Osteoblast (primary cell): Measurements from ENCODE around the gene RFFL. TPM values are rescaled to one million over a fixed set of nuclear protein-coding genes. Genes with fewer than 3 reads are reported as not detected.

Experiments used
- DNase-seq: peaks from one replicate; pipeline ENCODE4 v3.0.0; 2011; ENCODE audit warnings: low spot score, mixed read lengths; ENCODE audit not compliant: insufficient read length; ENCODE audit errors: missing footprints
- H2AFZ ChIP-seq: 2 replicates; pipeline ENCODE4 v1.6.0; 2011; ENCODE audit warnings: mild to moderate bottlenecking, low read length
- H3K27ac ChIP-seq: 2 replicates; pipeline ENCODE4 v1.5.1; 2011; ENCODE audit warnings: mild to moderate bottlenecking, low read depth, low read length, moderate library complexity
- H3K27me3 ChIP-seq: 2 replicates; pipeline ENCODE4 v1.6.0; 2012; ENCODE audit warnings: mild to moderate bottlenecking, control low read depth, inconsistent platforms, low read length, moderate library complexity; ENCODE audit not compliant: insufficient read depth
- H3K36me3 ChIP-seq: 2 replicates; pipeline ENCODE4 v1.5.1; 2011; ENCODE audit warnings: mild to moderate bottlenecking, low read length, control low read depth, moderate library complexity; ENCODE audit not compliant: insufficient read depth
- H3K4me1 ChIP-seq: 2 replicates; pipeline ENCODE4 v1.5.1; 2011; ENCODE audit warnings: mild to moderate bottlenecking, low read length, control low read depth, moderate library complexity; ENCODE audit not compliant: insufficient read depth
- H3K4me2 ChIP-seq: 2 replicates; pipeline ENCODE4 v1.6.0; 2011; ENCODE audit warnings: mild to moderate bottlenecking, low read length; ENCODE audit not compliant: insufficient read depth
- H3K4me3 ChIP-seq: fragments of 200-600 bp; sonication (generic); 3 replicates; pipeline ENCODE4 v1.5.1; 2012; ENCODE audit warnings: mild to moderate bottlenecking, low read length, inconsistent platforms; ENCODE audit not compliant: insufficient read depth
- H3K79me2 ChIP-seq: 2 replicates; pipeline ENCODE4 v1.6.0; 2012; ENCODE audit warnings: mild to moderate bottlenecking, low read length, control low read depth, inconsistent platforms; ENCODE audit not compliant: insufficient read depth
- H3K9me3 ChIP-seq: 2 replicates; pipeline ENCODE4 v1.5.1; 2011; ENCODE audit warnings: low read depth, low read length, control low read depth
- H4K20me1 ChIP-seq: 2 replicates; pipeline ENCODE4 v1.6.0; 2012; ENCODE audit warnings: mild to moderate bottlenecking, low read length, control low read depth; ENCODE audit not compliant: insufficient read depth
- total RNA-seq: library from RNA; depleted of rRNA; stranded (reverse); fragments of >200 nt; gene quantifications from 2 replicates; pipeline ENCODE4 v1.2.3, GENCODE V29; 2012
- TF ChIP-seq, protein P1 (sequence below): IDR thresholded peaks from 2 replicates; pipeline ENCODE4 v1.5.1; 2011; ENCODE audit warnings: mild to moderate bottlenecking, low read depth, low read length, moderate library complexity; ENCODE audit errors: extremely low read depth

RFFL gene
- total RNA-seq, 1 donor: 15.2 TPM

DNA sequence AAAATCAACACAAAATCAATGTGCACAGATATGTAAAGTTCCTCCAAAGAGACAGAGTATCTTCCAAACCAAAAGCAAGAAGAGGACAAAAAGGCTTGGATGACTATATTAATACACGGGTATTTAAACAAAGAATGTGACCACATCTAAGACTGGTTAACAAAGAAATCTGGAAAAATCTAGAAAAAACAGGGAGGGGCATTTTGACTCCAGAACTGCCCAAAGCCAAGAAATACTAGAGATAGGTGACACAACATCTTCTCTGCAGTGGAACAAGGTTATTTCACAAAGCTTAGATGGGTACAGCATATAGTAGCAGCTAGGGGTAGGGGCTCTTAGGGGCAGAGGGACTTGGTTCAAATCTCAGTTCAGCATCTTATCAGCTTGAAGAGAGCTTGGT, 10.3 kb downstream of the RFFL start:
- Histone ChIP-seq H3K27me3 (no peaks in the 10 kb centered on the region), H2AFZ (no peak overlapping the region), H3K36me3 (no peaks in the 10 kb centered on the region), H3K4me1 (peaks cover 20% of the 10 kb centered on the region), H3K27ac (no peak overlapping the region), H3K4me2 (no peak overlapping the region), H3K4me3 (no peak overlapping the region), H3K79me2 (peaks cover 45% of the 10 kb centered on the region), H3K9me3 (no peaks in the 10 kb centered on the region), H4K20me1 (peaks cover 3% of the 10 kb centered on the region)
- no peak for DNase-seq
- TF ChIP-seq, protein P1, sequence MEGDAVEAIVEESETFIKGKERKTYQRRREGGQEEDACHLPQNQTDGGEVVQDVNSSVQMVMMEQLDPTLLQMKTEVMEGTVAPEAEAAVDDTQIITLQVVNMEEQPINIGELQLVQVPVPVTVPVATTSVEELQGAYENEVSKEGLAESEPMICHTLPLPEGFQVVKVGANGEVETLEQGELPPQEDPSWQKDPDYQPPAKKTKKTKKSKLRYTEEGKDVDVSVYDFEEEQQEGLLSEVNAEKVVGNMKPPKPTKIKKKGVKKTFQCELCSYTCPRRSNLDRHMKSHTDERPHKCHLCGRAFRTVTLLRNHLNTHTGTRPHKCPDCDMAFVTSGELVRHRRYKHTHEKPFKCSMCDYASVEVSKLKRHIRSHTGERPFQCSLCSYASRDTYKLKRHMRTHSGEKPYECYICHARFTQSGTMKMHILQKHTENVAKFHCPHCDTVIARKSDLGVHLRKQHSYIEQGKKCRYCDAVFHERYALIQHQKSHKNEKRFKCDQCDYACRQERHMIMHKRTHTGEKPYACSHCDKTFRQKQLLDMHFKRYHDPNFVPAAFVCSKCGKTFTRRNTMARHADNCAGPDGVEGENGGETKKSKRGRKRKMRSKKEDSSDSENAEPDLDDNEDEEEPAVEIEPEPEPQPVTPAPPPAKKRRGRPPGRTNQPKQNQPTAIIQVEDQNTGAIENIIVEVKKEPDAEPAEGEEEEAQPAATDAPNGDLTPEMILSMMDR: no peak

DNA sequence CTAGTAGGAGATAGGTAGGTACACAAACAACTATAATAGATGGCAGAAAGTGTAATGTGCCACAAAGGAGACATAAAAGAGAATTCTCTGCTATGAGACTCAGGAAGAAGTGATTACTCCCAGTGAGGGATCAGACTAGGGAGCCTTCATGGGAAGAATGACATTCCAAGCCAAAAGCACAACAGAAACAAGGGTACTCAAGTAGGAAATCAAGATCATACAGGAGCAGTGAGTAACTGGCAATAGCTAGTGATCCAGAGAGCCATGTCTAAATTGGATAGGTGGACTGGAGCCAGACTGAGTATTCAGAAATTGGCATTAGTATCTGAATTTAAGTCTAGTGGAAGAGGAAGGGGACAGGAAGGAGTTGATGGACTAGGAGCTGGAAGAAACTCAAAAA, 10.7 kb downstream of the RFFL start:
- Histone ChIP-seq H3K79me2 (peaks cover 41% of the 10 kb centered on the region), H3K36me3 (no peaks in the 10 kb centered on the region), H3K9me3 (no peaks in the 10 kb centered on the region), H3K27ac (peak overlapping the region; percentile 68), H4K20me1 (peaks cover 3% of the 10 kb centered on the region), H3K4me3 (no peak overlapping the region), H3K4me2 (peak overlapping the region; percentile 55), H2AFZ (no peak overlapping the region), H3K4me1 (peaks cover 20% of the 10 kb centered on the region), H3K27me3 (no peaks in the 10 kb centered on the region)
- TF ChIP-seq, protein P1: no peak
- DNase-seq: no peak

DNA sequence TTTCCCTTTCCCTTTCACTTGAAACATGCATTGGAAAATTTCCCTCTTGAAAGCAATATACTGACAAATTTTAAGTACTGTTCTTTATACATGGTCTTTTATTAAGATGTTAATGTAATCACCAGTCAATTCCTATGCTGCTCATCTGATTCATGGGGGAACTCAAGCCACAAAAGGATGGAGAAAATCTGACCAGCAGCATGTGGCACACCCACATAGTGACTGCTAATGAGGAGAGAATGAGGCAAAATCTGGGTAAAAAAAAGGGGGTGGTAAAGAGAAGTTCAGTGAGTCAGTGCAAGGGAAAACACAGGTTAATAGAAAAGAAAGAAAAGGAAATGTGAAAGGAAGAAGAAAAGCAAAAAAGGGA, 11.3 kb downstream of the RFFL start:
- Histone ChIP-seq H3K4me2 (peak overlapping the region; percentile 55), H3K36me3 (no peaks in the 10 kb centered on the region), H2AFZ (no peak overlapping the region), H3K9me3 (no peaks in the 10 kb centered on the region), H4K20me1 (peaks cover 3% of the 10 kb centered on the region), H3K4me3 (no peak overlapping the region), H3K27ac (peak overlapping the region; percentile 68), H3K4me1 (peaks cover 20% of the 10 kb centered on the region), H3K79me2 (peaks cover 39% of the 10 kb centered on the region), H3K27me3 (no peaks in the 10 kb centered on the region)
- TF ChIP-seq, protein P1: no peak
- DNase-seq: peak; percentile 52

DNA sequence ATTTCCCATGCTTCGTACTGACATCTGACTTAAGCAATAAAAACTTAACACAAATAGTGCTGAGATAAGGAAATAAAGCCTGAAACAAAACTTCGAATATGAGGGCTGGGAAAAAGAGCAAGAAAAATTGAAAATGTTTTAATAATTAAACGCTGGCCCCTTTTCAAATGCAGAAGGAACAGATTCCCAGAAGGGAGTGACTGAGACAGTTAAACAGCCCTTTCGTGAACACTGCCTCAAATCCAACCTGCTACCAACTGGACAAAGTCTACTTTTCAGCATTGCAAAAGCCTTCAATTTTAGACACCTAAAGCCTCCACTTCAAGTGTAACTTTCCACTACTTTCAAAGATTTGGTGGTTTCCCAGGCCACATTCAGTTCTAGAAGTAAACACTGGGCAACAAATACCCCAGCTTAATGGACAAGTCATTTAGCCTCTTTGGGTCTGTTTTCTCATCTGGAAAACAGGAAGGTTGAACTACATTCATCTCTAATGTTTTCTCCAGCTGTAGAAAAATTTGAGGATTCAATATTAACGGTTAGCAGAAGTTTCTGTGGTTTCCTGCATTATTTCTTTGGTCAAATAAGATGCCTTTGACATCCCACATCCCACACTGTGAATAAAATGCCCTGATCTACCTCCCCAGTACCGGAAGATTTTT, 11.8 kb downstream of the RFFL start:
- Histone ChIP-seq H3K4me1 (peaks cover 22% of the 10 kb centered on the region), H3K79me2 (peaks cover 36% of the 10 kb centered on the region), H3K4me2 (peak overlapping the region; percentile 55), H2AFZ (no peak overlapping the region), H3K27ac (peak overlapping the region; percentile 68), H3K36me3 (no peaks in the 10 kb centered on the region), H3K9me3 (no peaks in the 10 kb centered on the region), H3K4me3 (no peak overlapping the region), H3K27me3 (no peaks in the 10 kb centered on the region), H4K20me1 (peaks cover 3% of the 10 kb centered on the region)
- TF ChIP-seq, protein P1: no peak
- DNase-seq: no peak
